ENCODE results near the gene TMIE. TPM values are rescaled to one million over a fixed set of nuclear protein-coding genes. Genes with fewer than 3 reads are reported as not detected.
"Not testable (repeated sequence)": the region's sequence is repeated elsewhere in the genome, so short reads cannot be mapped to it uniquely, and the experiment has no call there.

The TMIE gene
- polyA plus RNA-seq, 1 donor (not counting 4 experiments of a cell fraction or from before 2014, with no cell fraction given), result 0.07 TPM

DNA sequence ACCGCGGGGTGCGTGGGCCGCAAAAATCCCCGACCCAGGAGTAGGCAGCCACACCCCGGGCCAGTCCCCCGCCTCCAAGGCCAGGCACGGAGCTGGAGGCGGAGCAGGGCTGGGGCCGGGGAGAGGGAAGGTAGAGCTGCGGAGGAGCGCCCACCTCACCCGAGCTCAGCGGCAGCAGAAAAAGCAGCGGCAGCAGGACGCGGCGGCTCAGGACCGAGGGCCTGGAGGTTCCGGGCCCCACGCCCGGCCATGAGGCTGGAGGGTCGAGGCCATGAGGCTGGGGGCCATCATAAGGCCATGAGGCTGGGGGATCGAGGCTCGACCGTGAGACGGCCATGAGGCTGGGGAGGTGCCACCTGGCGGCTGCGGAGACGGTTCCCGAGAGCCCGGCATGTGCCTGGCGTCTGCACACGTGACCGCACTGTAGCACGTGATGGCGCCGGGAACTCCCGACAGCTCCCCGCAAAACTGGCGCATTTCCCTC, 49.4 kb downstream of the TMIE start:
- TF ChIP-seq EZH2 (IDR thresholded peaks at IDR 0.05; ENCODE audit: low read length) (no peak), CTCF (optimal IDR thresholded peaks at IDR 0.05 in 1 of 3, IDR thresholded peaks at IDR 0.05 in 1 of 3, conservative IDR thresholded peaks at IDR 0.05 in 1 of 3; ENCODE audit: extremely low read depth in 1 of 3, insufficient read depth in 2 of 3, low read length in 3 of 3) (no peak)
- H3K79me2 ChIP-seq (ENCODE audit: control insufficient read depth, insufficient read depth, low read length), result no peaks in the 10 kb centered on the region
- H3K4me1 ChIP-seq (ENCODE audit: control insufficient read depth, extremely low read depth, insufficient read depth, low read length), result no peaks in the 10 kb centered on the region
- no peaks in the 10 kb centered on the region for H3K36me3 ChIP-seq (ENCODE audit: control insufficient read depth in 2 of 2, extremely low read depth in 1 of 2, insufficient read depth in 2 of 2, low read length in 2 of 2)
- no peaks in the 10 kb centered on the region for H3K27me3 ChIP-seq (ENCODE audit: control insufficient read depth, extremely low read depth, insufficient read depth, low read length)
- H3K27ac ChIP-seq (ENCODE audit: control insufficient read depth, insufficient read depth, low read length), result no peak overlapping the region
- H3K4me3 ChIP-seq (ENCODE audit: control insufficient read depth in 2 of 3, extremely low read depth in 1 of 3, insufficient read depth in 2 of 3, low read depth in 1 of 3, low read length in 3 of 3), result no peak overlapping the region
- dilution Hi-C loops (cut with MboI; ENCODE audit: extremely low pct_ligation_motif_present, low sequenced_read_pairs), result no loop called here
- DNase-seq (ENCODE audit: low read depth, low spot score) (no peak), FAIRE-seq (no peak)
- no peak overlapping the region for H3K9ac ChIP-seq (ENCODE audit: control insufficient read depth, extremely low read depth, insufficient read depth, low read length)
- H3K4me2 ChIP-seq (ENCODE audit: control insufficient read depth, extremely low read depth, insufficient read depth, low read depth, low read length), result no peak overlapping the region
- no peaks in the 10 kb centered on the region for H4K20me1 ChIP-seq (ENCODE audit: control insufficient read depth, extremely low read depth, insufficient read depth, low read length)
- no peak overlapping the region for H2AFZ ChIP-seq (ENCODE audit: control insufficient read depth, low read length)
- H3K9me1 ChIP-seq (ENCODE audit: control insufficient read depth, extremely low read depth, insufficient read depth, low read length), result no peaks in the 10 kb centered on the region
- H3K9me3 ChIP-seq (ENCODE audit: control insufficient read depth, low read depth, low read length), result no peaks in the 10 kb centered on the region

GRCh38 chr3:46753127-46753526, 51.9 kb downstream of the TMIE start:
- H3K9me3 ChIP-seq (ENCODE audit: control insufficient read depth, low read depth, low read length); H4K20me1 ChIP-seq (ENCODE audit: control insufficient read depth, extremely low read depth, insufficient read depth, low read length); H3K4me2 ChIP-seq (ENCODE audit: control insufficient read depth, extremely low read depth, insufficient read depth, low read depth, low read length); H3K4me1 ChIP-seq (ENCODE audit: control insufficient read depth, extremely low read depth, insufficient read depth, low read length); H2AFZ ChIP-seq (ENCODE audit: control insufficient read depth, low read length); dilution Hi-C loops (cut with MboI; ENCODE audit: extremely low pct_ligation_motif_present, low sequenced_read_pairs); H3K79me2 ChIP-seq (ENCODE audit: control insufficient read depth, insufficient read depth, low read length); FAIRE-seq; H3K27ac ChIP-seq (ENCODE audit: control insufficient read depth, insufficient read depth, low read length); H3K27me3 ChIP-seq (ENCODE audit: control insufficient read depth, extremely low read depth, insufficient read depth, low read length); H3K36me3 ChIP-seq (ENCODE audit: control insufficient read depth in 2 of 2, extremely low read depth in 1 of 2, insufficient read depth in 2 of 2, low read length in 2 of 2); H3K9me1 ChIP-seq (ENCODE audit: control insufficient read depth, extremely low read depth, insufficient read depth, low read length); DNase-seq (ENCODE audit: low read depth, low spot score); H3K9ac ChIP-seq (ENCODE audit: control insufficient read depth, extremely low read depth, insufficient read depth, low read length); H3K4me3 ChIP-seq (ENCODE audit: control insufficient read depth in 2 of 3, extremely low read depth in 1 of 3, insufficient read depth in 2 of 3, low read depth in 1 of 3, low read length in 3 of 3): not testable (repeated sequence)

DNA sequence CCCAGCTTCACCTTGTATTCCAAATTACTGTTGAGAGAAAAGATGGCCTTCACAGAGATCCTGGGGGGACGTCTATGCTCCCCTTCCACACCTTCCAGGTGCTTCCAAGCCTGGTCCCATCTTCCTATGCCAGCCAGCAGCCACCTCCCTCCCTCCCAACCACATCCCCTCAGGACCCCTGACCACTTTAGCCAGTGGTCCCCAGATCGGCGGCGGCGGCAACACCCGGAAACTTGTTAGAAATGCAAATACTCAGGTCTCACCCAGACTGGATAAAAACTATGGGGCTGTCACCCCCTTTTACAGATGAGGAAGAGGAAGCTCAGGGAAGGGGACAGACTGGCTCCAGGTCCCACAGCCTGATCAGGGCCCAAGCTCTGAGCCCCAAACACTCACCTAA, 54.5 kb downstream of the TMIE start:
- H3K9me1 ChIP-seq (ENCODE audit: control insufficient read depth, extremely low read depth, insufficient read depth, low read length), result no peaks in the 10 kb centered on the region

More for the DNA sequence above, 54.5 kb downstream of the TMIE start:
- no peak overlapping the region for H2AFZ ChIP-seq (ENCODE audit: control insufficient read depth, low read length)
- no peak overlapping the region for H3K4me2 ChIP-seq (ENCODE audit: control insufficient read depth, extremely low read depth, insufficient read depth, low read depth, low read length)
- no peaks in the 10 kb centered on the region for H3K9me3 ChIP-seq (ENCODE audit: control insufficient read depth, low read depth, low read length)
- FAIRE-seq (no peak), DNase-seq (ENCODE audit: low read depth, low spot score) (no peak)
- no peaks in the 10 kb centered on the region for H3K79me2 ChIP-seq (ENCODE audit: control insufficient read depth, insufficient read depth, low read length)
- H4K20me1 ChIP-seq (ENCODE audit: control insufficient read depth, extremely low read depth, insufficient read depth, low read length), result no peaks in the 10 kb centered on the region
- no peaks in the 10 kb centered on the region for H3K36me3 ChIP-seq (ENCODE audit: control insufficient read depth in 2 of 2, extremely low read depth in 1 of 2, insufficient read depth in 2 of 2, low read length in 2 of 2)
- dilution Hi-C loops (cut with MboI; ENCODE audit: extremely low pct_ligation_motif_present, low sequenced_read_pairs), result no loop called here
- H3K27ac ChIP-seq (ENCODE audit: control insufficient read depth, insufficient read depth, low read length), result no peak overlapping the region
- no peak overlapping the region for H3K4me3 ChIP-seq (ENCODE audit: control insufficient read depth in 2 of 3, extremely low read depth in 1 of 3, insufficient read depth in 2 of 3, low read depth in 1 of 3, low read length in 3 of 3)
- no peaks in the 10 kb centered on the region for H3K27me3 ChIP-seq (ENCODE audit: control insufficient read depth, extremely low read depth, insufficient read depth, low read length)
- no peak for TF ChIP-seq CTCF (optimal IDR thresholded peaks at IDR 0.05 in 1 of 3, IDR thresholded peaks at IDR 0.05 in 1 of 3, conservative IDR thresholded peaks at IDR 0.05 in 1 of 3; ENCODE audit: extremely low read depth in 1 of 3, insufficient read depth in 2 of 3, low read length in 3 of 3)
- H3K9ac ChIP-seq (ENCODE audit: control insufficient read depth, extremely low read depth, insufficient read depth, low read length), result no peak overlapping the region
- no peaks in the 10 kb centered on the region for H3K4me1 ChIP-seq (ENCODE audit: control insufficient read depth, extremely low read depth, insufficient read depth, low read length)
